Superior temporal gyrus (tissue), 1 donor: Measurements from ENCODE around the gene TRMT61A.

Source experiments
- DNase-seq: peaks from one replicate; pipeline ENCODE4 v3.0.0-alpha.2; 2016; ENCODE audit errors: extremely low spot score

Gene TRMT61A

GRCh38 chr14:103562429-103563225 lies 33.6 kb downstream of the TRMT61A start, which contains the start of the genes BAG5 and COA8:
Gene BAG5 (minus strand): TSS chr14:103562657. CDS start chr14:103561164, 1,493 bp downstream.
Gene COA8 (plus strand): TSS chr14:103562960. CDS start chr14:103563002, 42 bp downstream.
- peak; percentile 76 for DNase-seq

DNA sequence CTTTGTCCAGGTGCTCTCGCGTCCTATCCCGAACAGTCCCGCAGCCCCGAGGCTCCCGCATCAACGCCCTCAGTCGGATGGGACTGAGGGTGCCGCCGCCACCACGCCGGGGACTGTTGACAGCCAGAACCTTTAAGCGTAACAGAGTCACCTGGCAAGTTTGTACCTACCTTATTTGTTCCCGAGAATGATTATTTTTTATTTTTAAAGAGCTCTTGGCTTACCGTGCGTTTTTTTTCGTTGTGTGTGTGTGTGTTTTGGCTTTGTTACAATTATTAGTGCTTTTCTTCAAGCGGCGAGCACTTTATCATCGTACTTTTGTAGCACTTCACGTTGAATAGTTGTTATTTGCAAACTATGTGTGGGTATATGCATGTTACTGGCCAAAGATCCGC lies 34.2 kb downstream of the TRMT61A start:
- no peak for DNase-seq

- no peak for DNase-seq
These were observed 35.0 kb downstream of the TRMT61A start for GRCh38 chr14:103563844-103564505.

DNA sequence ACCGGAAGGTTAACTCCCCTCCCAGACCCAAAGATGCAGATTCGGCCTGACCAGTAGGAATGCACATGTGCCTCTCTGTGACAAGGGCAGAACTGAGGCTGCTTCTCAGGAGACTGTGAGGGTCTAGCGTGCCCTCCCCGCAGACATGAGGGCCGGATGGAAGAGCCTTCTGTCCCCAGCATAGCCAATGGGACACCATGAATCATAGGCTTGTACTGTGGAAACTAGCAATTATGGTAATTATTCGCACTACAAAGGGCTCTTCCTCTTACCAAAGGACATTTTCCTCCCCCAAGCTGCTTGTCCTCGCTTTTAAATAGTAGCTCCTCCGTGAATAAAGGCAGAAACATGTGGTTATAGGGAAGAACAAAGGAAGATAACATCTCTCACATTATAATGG lies 40.0 kb downstream of the TRMT61A start:
- no peak for DNase-seq

DNA sequence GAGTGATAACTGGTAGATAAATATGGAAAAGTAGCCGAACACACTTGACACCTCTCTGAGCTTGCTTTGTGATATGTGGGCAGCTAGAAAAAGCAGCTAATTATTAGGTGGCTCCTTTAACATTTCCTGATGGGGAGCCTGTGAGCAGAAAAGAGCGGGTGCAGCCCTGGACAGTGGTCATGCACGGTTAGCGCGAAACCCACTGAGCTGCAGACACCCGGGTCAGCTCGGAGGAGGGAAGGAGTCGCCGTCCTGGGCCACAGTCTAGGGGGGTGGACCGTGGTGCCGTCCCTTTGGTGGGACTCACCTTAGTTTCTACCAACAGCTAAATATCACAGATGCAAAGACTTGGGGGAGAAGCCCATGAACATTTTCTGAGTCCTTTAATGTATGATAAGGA lies 40.4 kb downstream of the TRMT61A start:
- DNase-seq: no peak

- DNase-seq: no peak
These were observed 45.1 kb downstream of the TRMT61A start for GRCh38 chr14:103574104-103574503.

DNA sequence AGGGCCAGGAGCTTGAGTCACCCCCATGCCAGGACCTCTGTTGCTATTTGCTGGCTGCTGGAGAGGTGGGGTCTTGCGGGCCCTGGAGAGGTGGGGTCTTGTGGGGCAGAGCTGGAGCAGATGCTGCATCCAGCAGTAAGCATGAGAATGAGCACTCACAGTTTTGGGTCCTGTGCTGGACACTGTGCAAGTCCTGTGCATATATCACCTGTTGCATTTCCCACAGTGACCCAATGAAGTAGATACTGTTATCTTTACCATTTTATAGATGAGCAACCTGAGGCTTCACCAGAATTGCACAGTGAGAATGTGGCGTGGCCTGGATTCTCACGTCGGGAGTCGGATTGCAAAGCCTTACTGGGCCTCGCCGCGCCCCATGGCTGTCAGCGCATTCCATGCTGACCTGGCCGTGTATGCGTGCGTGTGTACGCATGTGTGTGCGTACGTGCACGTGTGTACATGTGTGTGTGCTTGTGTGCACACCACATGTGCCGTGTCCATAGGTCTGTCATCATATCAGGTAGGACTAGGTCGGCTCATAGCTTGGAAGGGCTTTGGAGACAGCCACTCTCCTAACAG lies 45.8 kb downstream of the TRMT61A start:
- DNase-seq: no peak

GRCh38 chr14:103576371-103577024 lies 47.5 kb downstream of the TRMT61A start:
- DNase-seq: no peak

DNA sequence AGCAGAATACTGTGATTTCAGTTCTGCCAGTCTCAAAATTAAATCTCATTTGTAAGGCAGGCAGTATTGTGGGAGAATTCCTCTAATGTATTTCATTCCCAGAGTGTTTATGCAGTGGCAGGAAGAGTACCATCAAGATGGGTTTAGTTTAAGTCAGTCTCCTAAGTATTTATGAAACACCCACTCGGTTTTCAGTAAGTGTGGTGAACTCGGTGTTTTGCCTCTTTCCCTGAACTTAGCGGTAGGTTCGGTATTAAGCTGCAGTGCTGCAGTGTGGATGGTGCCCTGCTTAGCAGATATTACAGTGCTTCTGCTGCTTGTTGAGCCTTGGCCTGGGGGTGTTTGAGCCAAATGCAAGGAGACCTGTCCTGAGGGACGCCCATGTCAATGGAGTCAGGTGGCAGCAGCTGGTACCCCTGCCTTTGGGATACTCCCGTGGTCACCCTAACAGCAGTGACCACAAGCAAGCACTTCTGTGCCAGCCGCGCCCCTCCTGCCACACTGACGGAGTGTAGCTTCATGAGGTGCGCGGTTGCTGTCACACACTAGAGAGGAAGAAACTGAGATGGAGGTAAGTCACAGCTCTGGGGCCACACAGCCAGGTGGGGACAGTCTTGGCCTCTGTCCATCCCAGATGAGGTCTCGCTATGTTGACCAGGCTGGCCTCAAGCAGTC lies 49.5 kb downstream of the TRMT61A start:
- no peak for DNase-seq

GRCh38 chr14:103581206-103581605 lies 52.2 kb downstream of the TRMT61A start:
- no peak for DNase-seq

DNA sequence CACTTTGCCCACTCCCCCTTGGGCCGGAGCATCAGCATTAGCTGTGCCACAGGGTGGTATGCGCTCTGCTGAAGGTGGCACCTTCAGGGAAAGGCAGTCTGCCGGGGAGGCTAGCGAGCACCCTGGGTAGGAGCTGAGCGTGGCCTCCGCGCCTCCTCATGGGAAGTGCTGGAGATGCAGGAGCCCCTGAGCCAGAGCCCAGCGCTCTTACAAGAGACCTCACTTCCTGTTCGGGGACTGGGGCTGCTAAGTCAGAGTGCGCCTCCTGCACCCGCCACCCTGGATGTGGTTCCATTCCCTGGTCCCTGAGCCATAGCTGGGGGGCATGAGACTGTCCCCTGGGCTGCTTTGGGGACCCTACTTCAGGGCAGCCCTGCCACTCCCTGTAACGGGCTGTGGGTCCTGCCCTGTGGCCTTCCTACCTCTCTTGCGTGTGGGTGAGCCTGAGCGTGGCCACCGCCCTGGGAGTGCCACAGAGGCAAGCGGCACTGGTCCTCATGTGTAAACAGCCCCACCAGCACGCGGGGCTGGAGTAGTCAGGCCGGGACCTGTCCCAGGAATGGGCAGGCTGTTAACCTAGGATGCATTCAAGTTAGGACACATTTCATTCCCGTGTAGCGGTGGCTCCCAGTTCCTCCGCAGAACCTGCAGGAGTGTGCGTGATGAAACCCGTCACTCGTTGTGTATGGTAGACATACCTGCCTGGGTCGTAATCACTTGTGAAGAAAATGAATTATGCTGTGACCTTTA lies 53.1 kb downstream of the TRMT61A start:
- DNase-seq: no peak

- no peak for DNase-seq
These were observed 55.4 kb downstream of the TRMT61A start for GRCh38 chr14:103584326-103584915.
